GM12878 (cell line): ENCODE data around the gene CD38. TPM values are rescaled to one million over a fixed set of nuclear protein-coding genes. Genes with fewer than 3 reads are reported as not detected.

Source experiments
- ATAC-seq: fragments of 200-7000 bp; cut with Tn5 transposase; 3 replicates; pipeline ENCODE4 v1.9.1; 2020; ENCODE audit warnings: mild to moderate bottlenecking, moderate library complexity
- BruUV-seq: library from RNA; stranded (reverse); fragments of 400-500 nt; replicated peaks from 2 replicates; lab custom pipeline; 2021; lab: Mats Ljungman, UMichigan
- CTCF ChIA-PET: fragments of 300-600 bp; sonication (Branson Sonifier 250); formaldehyde crosslinking; extraction: SDS; loops from one replicate; lab custom pipeline; 2021; ENCODE audit warnings: inconsistent platforms; lab: Yijun Ruan, JAX
- POLR2A ChIA-PET: fragments of 350-600 bp; formaldehyde crosslinking; extraction: SDS; loops from one replicate; lab custom pipeline; 2021; ENCODE audit warnings: inconsistent platforms; lab: Charles Lee
- RAD21 ChIA-PET: fragments of 300-600 bp; sonication (Branson Sonifier 250); formaldehyde crosslinking; loops from one replicate; lab custom pipeline; 2023; ENCODE audit warnings: antibody characterized with exemption; ENCODE audit not compliant: unreplicated experiment; lab: Charles Lee
- SMC1A ChIA-PET: fragments of 300-600 bp; sonication (Branson Sonifier 250); formaldehyde crosslinking; loops from one replicate; lab custom pipeline; 2023; ENCODE audit not compliant: unreplicated experiment, uncharacterized antibody; lab: Charles Lee
- DNase-seq: peaks from one replicate; pipeline ENCODE4 v3.0.0-alpha.2; 2011; ENCODE audit warnings: low read depth, low spot score
- FAIRE-seq: peaks from 3 replicates; lab custom pipeline; 2011; peaks lifted over from hg19 to GRCh38; lab: Jason Lieb, UNC
- H2AFZ ChIP-seq: 2 replicates; pipeline ENCODE4 v1.6.0; 2011; ENCODE audit warnings: low read depth, low read length, control low read depth; ENCODE audit not compliant: control insufficient read depth
- H3K27ac ChIP-seq: 2 replicates; pipeline ENCODE4 v1.5.1; 2011; ENCODE audit warnings: control low read depth; ENCODE audit not compliant: control insufficient read depth, insufficient read depth
- H3K27me3 ChIP-seq, 2 experiments: replicated peaks in 1 of 2; 2 replicates each; pipeline versions ENCODE4 v1.6.0 to v1.6.1; 2011; ENCODE audit warnings: low read length in 1 of 2; ENCODE audit not compliant: control insufficient read depth in 2 of 2, insufficient read depth in 2 of 2
- H3K36me3 ChIP-seq, 2 experiments: 2 replicates each; pipeline ENCODE4 v1.5.1; 2011; ENCODE audit warnings: low read length in 1 of 2; ENCODE audit not compliant: control insufficient read depth in 2 of 2, insufficient read depth in 2 of 2
- H3K4me1 ChIP-seq: 2 replicates; pipeline ENCODE4 v1.6.1; 2011; ENCODE audit warnings: mild to moderate bottlenecking, low read length, moderate library complexity, mixed read lengths; ENCODE audit not compliant: control insufficient read depth, insufficient read depth
- H3K4me2 ChIP-seq: 2 replicates; pipeline ENCODE4 v1.6.0; 2011; ENCODE audit warnings: control low read depth; ENCODE audit not compliant: control insufficient read depth, insufficient read depth
- H3K4me3 ChIP-seq: fragments of 200-600 bp; sonication (generic); 2 replicates; pipeline ENCODE4 v1.5.1; 2016
- H3K79me2 ChIP-seq: 2 replicates; pipeline ENCODE4 v1.6.0; 2011; ENCODE audit warnings: low read length; ENCODE audit not compliant: control insufficient read depth, insufficient read depth
- H3K9ac ChIP-seq: 2 replicates; pipeline ENCODE4 v1.8.0; 2011; ENCODE audit warnings: low read length, control low read depth, mixed read lengths; ENCODE audit not compliant: control insufficient read depth, insufficient read depth
- H3K9me3 ChIP-seq: replicated peaks from 3 replicates; pipeline ENCODE4 v1.5.1; 2011; ENCODE audit warnings: mild to moderate bottlenecking, low read length; ENCODE audit not compliant: control insufficient read depth, insufficient read depth
- H4K20me1 ChIP-seq: 2 replicates; pipeline ENCODE4 v1.6.0; 2011; ENCODE audit not compliant: control insufficient read depth, insufficient read depth
- BMI1 ChIP-seq: fragments of 450-650 bp; IDR thresholded peaks from 2 replicates; pipeline ENCODE4 v1.6.1; 2016; ENCODE audit warnings: mild to moderate bottlenecking, moderate library complexity, borderline replicate concordance
- CHD4 ChIP-seq: fragments of 200-600 bp; sonication (generic); IDR thresholded peaks from 2 replicates; pipeline ENCODE4 v1.6.1; 2016; ENCODE audit warnings: mild to moderate bottlenecking
- EP300 ChIP-seq, 2 experiments: fragments of 150-350 bp in 1 of 2; IDR thresholded peaks; 2 replicates each; pipeline ENCODE4 v1.6.1; 2011 to 2012; ENCODE audit warnings: low read depth in 2 of 2, low read length in 2 of 2, borderline replicate concordance in 1 of 2, improper control_type of control experiment in 1 of 2, inconsistent platforms in 1 of 2; ENCODE audit not compliant: control insufficient read depth in 1 of 2
- HCFC1 ChIP-seq: fragments of 150-350 bp; IDR thresholded peaks from 2 replicates; pipeline ENCODE4 v1.6.1; 2014; ENCODE audit warnings: low read length
- IKZF2 ChIP-seq, 2 experiments: fragments of 450-650 bp; IDR thresholded peaks; 2 replicates each; pipeline ENCODE4 v1.6.1; 2017; ENCODE audit warnings: mild to moderate bottlenecking in 2 of 2, moderate library complexity in 2 of 2
- IRF4 ChIP-seq: IDR thresholded peaks from 2 replicates; pipeline ENCODE4 v1.6.1; 2011; ENCODE audit warnings: low read depth, low read length
- MTA2 ChIP-seq: fragments of 450-650 bp; IDR thresholded peaks from 2 replicates; pipeline ENCODE4 v1.6.1; 2016; ENCODE audit warnings: low read depth, mild to moderate bottlenecking, moderate library complexity
- MTA3 ChIP-seq: IDR thresholded peaks from 2 replicates; pipeline ENCODE4 v1.6.1; 2012; ENCODE audit warnings: low read length, inconsistent platforms, borderline replicate concordance
- MYC ChIP-seq: IDR thresholded peaks from 2 replicates; pipeline ENCODE4 v1.6.1; 2011; ENCODE audit warnings: mild to moderate bottlenecking, low read length, moderate library complexity, inconsistent platforms; ENCODE audit not compliant: insufficient read depth, insufficient replicate concordance, insufficient read length, severe bottlenecking
- NR2F1 ChIP-seq: fragments of 450-650 bp; conservative IDR thresholded peaks from 2 replicates; pipeline ENCODE4 v1.6.1; 2017; ENCODE audit warnings: mild to moderate bottlenecking
- POLR2AphosphoS2 ChIP-seq: IDR thresholded peaks from 2 replicates; pipeline ENCODE4 v1.6.1; 2011; ENCODE audit warnings: low read depth, mild to moderate bottlenecking, low read length, improper control_type of control experiment, moderate library complexity
- RUNX3 ChIP-seq: IDR thresholded peaks from 2 replicates; pipeline ENCODE4 v1.6.1; 2012; ENCODE audit warnings: low read length, inconsistent platforms
- STAT3 ChIP-seq: IDR thresholded peaks from 2 replicates; pipeline ENCODE4 v1.6.1; 2011; ENCODE audit warnings: low read depth, low read length, improper control_type of control experiment
- TCF12 ChIP-seq: IDR thresholded peaks from 2 replicates; pipeline ENCODE4 v1.6.1; 2011; ENCODE audit warnings: low read depth, mild to moderate bottlenecking, low read length
- ZZZ3 ChIP-seq: IDR thresholded peaks from 2 replicates; pipeline ENCODE4 v1.6.1; 2011; ENCODE audit warnings: low read depth; ENCODE audit not compliant: control insufficient read depth, insufficient read length
- WGBS: methylation state at CpG from one replicate; pipeline ENCODE4 v1.1.6; 2016; ENCODE audit warnings: low lambda C conversion rate; ENCODE audit not compliant: insufficient replicate concordance, insufficient coverage; ENCODE audit errors: missing lambda C conversion rate; 5-methylcytosine and 5-hydroxymethylcytosine counted together
- in situ Hi-C: fragments of 300-500 bp; cut with MboI; formaldehyde crosslinking; loops from 9 replicates; pipeline ENCODE4 v1.14.3; 2018; ENCODE audit warnings: mixed read lengths
- intact Hi-C: fragments of 100-400 bp; cut with micrococcal nuclease; formaldehyde crosslinking; loops from one replicate; pipeline ENCODE4 v1.14.2; 2022; ENCODE audit not compliant: unreplicated experiment
- polyA plus RNA-seq, 11 experiments: library from polyadenylated mRNA; depleted of rRNA in 4 of 11; unstranded in 6 of 11; stranded (reverse) in 5 of 11; fragments of >200 nt; fragmentation: Nextera tagmentation in 4 of 11; fragmentation: Illumina TruSeq in 1 of 11; extraction: Ambion mirVana in 4 of 11; extraction: Trizol in 1 of 11; gene quantifications; 1 replicate in 1 of 11; 2 replicates in 10 of 11; pipeline versions ENCODE4 v1.2.1 to v1.2.3, GENCODE V29; 2011 to 2016; ENCODE audit warnings: inconsistent platforms in 2 of 11, missing spikeins in 2 of 11, low read depth in 1 of 11
- total RNA-seq, 4 experiments: library from RNA; depleted of rRNA in 3 of 4; stranded (reverse); fragments of >200 nt in 3 of 4; fragmentation: Illumina TruSeq in 1 of 4; extraction: Trizol in 1 of 4; gene quantifications; 2 replicates each; pipeline versions ENCODE4 v1.2.1 to v1.2.3, GENCODE V29; 2013 to 2021

CD38 gene
- total and polyA plus RNA-seq, 10 of the 15 experiments (the other 5 are each of a cell fraction or from before 2014, with no cell fraction given), result 3.5 to 39.8 (median 12.7) TPM

DNA sequence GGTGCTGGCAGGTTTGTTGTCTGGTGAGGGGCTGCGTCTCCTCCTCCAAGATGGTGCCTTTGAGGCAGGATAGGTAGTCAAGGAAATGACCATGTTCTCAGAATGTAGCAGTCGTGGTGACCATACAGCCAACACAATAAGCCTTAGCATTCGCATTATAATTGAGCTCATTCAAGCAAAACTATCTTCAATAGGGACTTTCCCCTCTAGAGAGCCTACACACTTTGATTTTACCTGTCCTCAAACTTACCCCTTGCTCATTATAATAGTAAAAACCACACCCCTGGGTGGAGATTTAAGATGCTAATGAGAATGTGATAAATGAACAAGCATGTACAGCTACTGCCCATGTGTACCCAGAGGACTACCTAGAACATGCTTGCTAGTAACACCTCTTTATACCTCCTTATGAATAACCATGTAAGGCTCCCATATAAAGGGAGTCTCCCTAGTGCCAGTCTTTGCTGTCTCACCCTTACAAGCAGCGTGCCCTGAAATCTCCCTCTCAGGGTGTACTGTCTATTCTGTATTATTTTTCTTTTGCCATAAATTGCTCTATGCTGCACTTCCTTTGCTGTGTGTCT lies 112.2 kb downstream of the CD38 start:
- peaks cover 2% of the 10 kb centered on the region; the same call in 1 of the 3 replicates for H3K9me3 ChIP-seq
- no peak for FAIRE-seq
- BruUV-seq, result no TSS peak
- H3K4me2 ChIP-seq, result no peak overlapping the region
- ATAC-seq, result peak; percentile 85
- no peaks in the 10 kb centered on the region for H4K20me1 ChIP-seq
- H3K4me1 ChIP-seq, result peaks cover 13% of the 10 kb centered on the region; the same call in 1 of the 2 replicates
- no peaks in the 10 kb centered on the region for H3K36me3 ChIP-seq
- no peak overlapping the region for H3K9ac ChIP-seq
- DNase-seq, result no peak
- ChIA-PET CTCF (interaction anchor here (1.0 to 4.1 kb wide), 6 partner anchors 9 to 118 kb away, joined by 3 to 27 read pairs (median 14); no protein-coding TSS in a partner anchor), SMC1A (interaction anchor here (1.0 to 2.4 kb wide), 15 partner anchors 9 to 162 kb away, joined by 3 to 19 read pairs (median 5); no protein-coding TSS in a partner anchor), RAD21 (interaction anchor here (1.0 to 2.9 kb wide), 18 partner anchors 8 to 208 kb away, joined by 3 to 13 read pairs (median 4); no protein-coding TSS in a partner anchor), POLR2A (interaction anchor here (1.0 to 1.9 kb wide), 3 partner anchors 63 to 82 kb away, joined by 3 to 4 read pairs (median 4); no protein-coding TSS in a partner anchor)
- no peak overlapping the region for H3K27ac ChIP-seq
- in situ Hi-C loops, result no loop called here
- intact Hi-C loops, result loop anchor here (2.0 kb wide), 1 partner anchor 66 kb away; no protein-coding TSS in a partner anchor
- 59% methylated on average over 4 of the region's 4 CpGs for WGBS
- no peak overlapping the region for H3K4me3 ChIP-seq
- H3K79me2 ChIP-seq, result no peaks in the 10 kb centered on the region
- no peak overlapping the region for H2AFZ ChIP-seq
- H3K27me3 ChIP-seq, result no peaks in the 10 kb centered on the region
- no peak for TF ChIP-seq HCFC1
- peak; percentile 66; the same call in 1 of the 2 replicates for TF ChIP-seq MTA2
- TF ChIP-seq IRF4, result no peak
- TF ChIP-seq MTA3, result no peak

DNA sequence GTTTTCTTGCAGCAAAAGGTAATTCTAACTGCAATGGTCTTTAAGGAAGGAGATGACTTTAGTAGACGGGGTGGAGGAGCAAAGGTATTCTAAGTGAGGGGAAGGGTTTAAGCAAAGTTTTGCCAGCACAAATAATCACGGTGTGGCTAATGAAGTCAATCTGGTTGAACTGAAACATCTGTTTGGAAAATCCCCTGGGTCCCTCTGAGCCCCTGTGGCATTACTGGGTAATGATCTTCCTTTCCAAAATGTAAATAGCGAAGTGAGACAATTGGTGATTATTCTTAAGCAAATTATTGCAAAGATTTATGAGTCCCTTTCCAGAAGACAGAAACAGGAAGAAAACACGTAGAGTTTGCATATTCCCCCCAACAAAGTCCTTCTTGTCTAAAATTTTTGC lies 113.2 kb downstream of the CD38 start:
- ChIA-PET SMC1A (interaction anchor here (0.8 to 2.4 kb wide), 8 partner anchors 9 to 160 kb away, joined by 3 to 19 read pairs (median 5); no protein-coding TSS in a partner anchor), RAD21 (interaction anchor here (1.1 to 2.9 kb wide), 6 partner anchors 9 to 85 kb away, joined by 3 to 13 read pairs (median 6); no protein-coding TSS in a partner anchor), POLR2A (interaction anchor here (1.6 to 1.9 kb wide), 2 partner anchors 62 to 83 kb away, joined by 4 read pairs; no protein-coding TSS in a partner anchor), CTCF (interaction anchor here (2.9 to 4.1 kb wide), 4 partner anchors 10 to 84 kb away, joined by 10 to 27 read pairs (median 22); no protein-coding TSS in a partner anchor)
- Histone ChIP-seq H3K27ac (peak overlapping the region; percentile 33; the same call in 1 of the 2 replicates), H3K9me3 (peaks cover 2% of the 10 kb centered on the region; the same call in 1 of the 3 replicates), H3K36me3 (no peaks in the 10 kb centered on the region), H3K4me1 (peaks cover 13% of the 10 kb centered on the region; the same call in 1 of the 2 replicates), H4K20me1 (no peaks in the 10 kb centered on the region), H3K4me2 (peak overlapping the region; percentile 31; the same call in 1 of the 2 replicates), H3K27me3 (no peaks in the 10 kb centered on the region), H3K4me3 (no peak overlapping the region), H3K79me2 (no peaks in the 10 kb centered on the region), H3K9ac (no peak overlapping the region), H2AFZ (no peak overlapping the region)
- intact Hi-C loops, result loop anchor here (2.0 kb wide), 1 partner anchor 65 kb away; no protein-coding TSS in a partner anchor
- FAIRE-seq (no peak), ATAC-seq (peak; percentile 88), DNase-seq (peak; percentile 65)
- no TSS peak for BruUV-seq
- WGBS, result 0% methylated on average over 4 of the region's 4 CpGs
- in situ Hi-C loops, result no loop called here
- no peak; the same call in 1 of the 2 replicates for TF ChIP-seq BMI1
- TF ChIP-seq EP300 (IDR thresholded peaks at IDR 0.05; ENCODE audit: borderline replicate concordance in 1 of 2, control insufficient read depth in 1 of 2, low read depth in 2 of 2, low read length in 2 of 2), result peak; percentile 51 to 70; a peak in 1 of 4 replicates
- no peak for TF ChIP-seq CHD4
- TF ChIP-seq NR2F1, result peak; percentile 30; the same call in 1 of the 2 replicates
- TF ChIP-seq POLR2AphosphoS2, result no peak
- peak; percentile 68; the same call in 1 of the 2 replicates for TF ChIP-seq TCF12
- no peak for TF ChIP-seq ZZZ3
- TF ChIP-seq IKZF2 (IDR thresholded peaks at IDR 0.05), result peak; percentile 48 to 61; a peak in 2 of 4 replicates
- peak; percentile 35 for TF ChIP-seq RUNX3
- TF ChIP-seq STAT3, result no peak
- no peak for TF ChIP-seq MYC
